Transverse colon (tissue), 3 donors: ENCODE data around the gene MTHFR.

Experiments
- CTCF ChIP-seq, 5 experiments: fragments of 200-600 bp in 3 of 5; fragments of 450-650 bp in 2 of 5; sonication (generic) in 3 of 5; IDR thresholded peaks; 1 replicate in 2 of 5; 2 replicates in 3 of 5; pipeline ENCODE4 v1.5.1; 2016 to 2017; ENCODE audit warnings: antibody characterized with exemption in 5 of 5, inconsistent platforms in 3 of 5, mild to moderate bottlenecking in 2 of 5, moderate library complexity in 1 of 5
- EP300 ChIP-seq: sonication (generic); formaldehyde crosslinking; IDR thresholded peaks from one replicate; pipeline ENCODE4 v1.6.1; 2017; ENCODE audit warnings: antibody characterized with exemption, low read depth
- POLR2A ChIP-seq: fragments of 450-650 bp; IDR thresholded peaks from one replicate; pipeline ENCODE4 v1.6.1; 2016; ENCODE audit warnings: antibody characterized with exemption, mild to moderate bottlenecking, moderate library complexity

DNA sequence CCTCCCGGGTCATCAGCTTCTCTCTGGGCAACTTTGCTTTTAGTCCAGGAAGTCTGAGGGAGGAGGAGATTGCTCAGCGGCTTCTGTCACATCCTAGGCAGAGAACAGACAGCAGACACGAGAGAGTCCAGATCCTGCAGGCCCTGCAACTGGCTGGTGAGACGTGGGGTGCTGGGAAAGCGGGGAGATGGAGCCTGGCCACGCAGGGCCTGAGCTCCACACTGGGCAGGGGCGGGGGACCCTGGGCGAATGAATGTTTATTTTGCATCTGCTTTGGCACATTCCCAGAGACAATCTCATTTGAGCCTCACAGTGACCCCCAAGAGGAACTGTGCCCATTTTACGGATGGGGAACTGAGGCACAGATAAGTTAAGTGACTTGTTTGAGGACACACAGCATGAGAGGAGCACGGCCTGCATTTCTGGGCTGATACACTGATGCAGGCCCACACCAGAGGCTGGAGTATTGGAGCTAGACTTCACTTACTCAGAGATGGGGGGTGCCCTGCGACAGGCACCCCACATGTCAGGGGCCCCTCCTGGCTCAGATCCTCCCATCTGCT, 34.2 kb downstream of the MTHFR start:
- no peak for TF ChIP-seq CTCF (IDR thresholded peaks at IDR 0.05)
- TF ChIP-seq POLR2A = no peak
- no peak for TF ChIP-seq EP300
